ENCODE measurements around the gene OSER1.

DNA sequence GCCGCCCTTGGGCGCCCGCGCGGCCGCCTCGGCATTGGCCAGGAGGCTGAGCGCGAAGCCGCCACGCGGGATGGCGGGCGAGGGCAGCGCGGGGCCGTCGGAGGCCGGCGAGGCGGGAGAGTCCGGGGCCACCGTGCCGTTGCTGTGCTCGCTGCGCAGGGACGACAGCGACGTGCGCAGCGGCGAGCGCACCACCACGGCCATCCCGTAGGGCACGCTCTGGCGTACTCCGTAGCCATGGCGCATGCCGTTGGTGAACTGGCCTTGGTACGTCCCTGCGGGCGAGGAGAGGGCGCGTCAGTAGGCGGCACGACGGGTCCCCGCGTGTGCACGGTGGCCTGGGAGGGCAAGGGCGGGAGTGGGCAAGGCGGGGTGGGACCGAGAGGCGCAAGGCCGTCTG lies 50.4 kb downstream of the OSER1 start:
- TF ChIP-seq, protein P1, sequence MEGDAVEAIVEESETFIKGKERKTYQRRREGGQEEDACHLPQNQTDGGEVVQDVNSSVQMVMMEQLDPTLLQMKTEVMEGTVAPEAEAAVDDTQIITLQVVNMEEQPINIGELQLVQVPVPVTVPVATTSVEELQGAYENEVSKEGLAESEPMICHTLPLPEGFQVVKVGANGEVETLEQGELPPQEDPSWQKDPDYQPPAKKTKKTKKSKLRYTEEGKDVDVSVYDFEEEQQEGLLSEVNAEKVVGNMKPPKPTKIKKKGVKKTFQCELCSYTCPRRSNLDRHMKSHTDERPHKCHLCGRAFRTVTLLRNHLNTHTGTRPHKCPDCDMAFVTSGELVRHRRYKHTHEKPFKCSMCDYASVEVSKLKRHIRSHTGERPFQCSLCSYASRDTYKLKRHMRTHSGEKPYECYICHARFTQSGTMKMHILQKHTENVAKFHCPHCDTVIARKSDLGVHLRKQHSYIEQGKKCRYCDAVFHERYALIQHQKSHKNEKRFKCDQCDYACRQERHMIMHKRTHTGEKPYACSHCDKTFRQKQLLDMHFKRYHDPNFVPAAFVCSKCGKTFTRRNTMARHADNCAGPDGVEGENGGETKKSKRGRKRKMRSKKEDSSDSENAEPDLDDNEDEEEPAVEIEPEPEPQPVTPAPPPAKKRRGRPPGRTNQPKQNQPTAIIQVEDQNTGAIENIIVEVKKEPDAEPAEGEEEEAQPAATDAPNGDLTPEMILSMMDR (IDR thresholded peaks at IDR 0.05; ENCODE audit: poor library complexity, severe bottlenecking) = no peak
- no peak for TF ChIP-seq RAD21 (conservative IDR thresholded peaks at IDR 0.05)
- no peak for TF ChIP-seq EZH2 (IDR thresholded peaks at IDR 0.05; ENCODE audit: borderline replicate concordance, insufficient read depth, low read length, poor library complexity, severe bottlenecking)
- no peak for TF ChIP-seq MXI1 (conservative IDR thresholded peaks at IDR 0.05; ENCODE audit: poor library complexity, severe bottlenecking)
- TF ChIP-seq EP300 (conservative IDR thresholded peaks at IDR 0.05; ENCODE audit: poor library complexity, severe bottlenecking) = no peak
- no peak for TF ChIP-seq SMC3 (conservative IDR thresholded peaks at IDR 0.05; ENCODE audit: poor library complexity)

All from neural cell (in vitro differentiated cells).